GM23338 (cell line): ENCODE data around the gene MPPED2. TPM values are rescaled to one million over a fixed set of nuclear protein-coding genes. Genes with fewer than 3 reads are reported as not detected.

ENCODE experiments used
- ATAC-seq: fragments of 200-7000 bp; cut with Tn5 transposase; 3 replicates; pipeline ENCODE4 v1.9.1; 2020
- DNase-seq: peaks from one replicate; pipeline ENCODE4 v3.0.0-alpha.2; 2015; ENCODE audit warnings: low spot score
- H2AFZ ChIP-seq: fragments of 200-600 bp; sonication (generic); 2 replicates; pipeline ENCODE4 v1.8.0; 2016; ENCODE audit warnings: antibody characterized with exemption, mild to moderate bottlenecking, moderate library complexity
- H3F3A ChIP-seq: fragments of 200-600 bp; sonication (generic); replicated peaks from 2 replicates; pipeline ENCODE4 v1.8.0; 2017; ENCODE audit warnings: antibody characterized with exemption, mixed run types, low read depth
- H3K27ac ChIP-seq: fragments of 200-600 bp; sonication (generic); 2 replicates; pipeline ENCODE4 v1.6.1; 2016; ENCODE audit warnings: low read depth
- H3K27me3 ChIP-seq: fragments of 200-600 bp; sonication (generic); 2 replicates; pipeline ENCODE4 v1.8.0; 2016; ENCODE audit warnings: mild to moderate bottlenecking, mixed run types, moderate library complexity; ENCODE audit not compliant: insufficient read depth
- H3K36me3 ChIP-seq: fragments of 200-600 bp; sonication (generic); 2 replicates; pipeline ENCODE4 v1.8.0; 2016; ENCODE audit warnings: mild to moderate bottlenecking; ENCODE audit not compliant: insufficient read depth
- H3K4me1 ChIP-seq: fragments of 200-600 bp; sonication (generic); 2 replicates; pipeline ENCODE4 v1.8.0; 2016; ENCODE audit warnings: mild to moderate bottlenecking, moderate library complexity; ENCODE audit not compliant: insufficient read depth
- H3K4me2 ChIP-seq: fragments of 200-600 bp; sonication (generic); 2 replicates; pipeline ENCODE4 v1.7.1; 2017; ENCODE audit warnings: mixed run types
- H3K4me3 ChIP-seq: fragments of 200-600 bp; sonication (generic); 2 replicates; pipeline ENCODE4 v1.6.1; 2016; ENCODE audit warnings: mixed run types
- H3K79me2 ChIP-seq: fragments of 200-600 bp; sonication (generic); replicated peaks from 2 replicates; pipeline ENCODE4 v1.8.0; 2017; ENCODE audit warnings: mild to moderate bottlenecking; ENCODE audit not compliant: insufficient read depth
- H3K9me2 ChIP-seq: fragments of 200-600 bp; sonication (generic); 2 replicates; pipeline ENCODE4 v1.8.0; 2017; ENCODE audit not compliant: insufficient read depth
- H4K20me1 ChIP-seq: fragments of 200-600 bp; sonication (generic); replicated peaks from 2 replicates; pipeline ENCODE4 v1.8.0; 2017; ENCODE audit warnings: mild to moderate bottlenecking; ENCODE audit not compliant: insufficient read depth
- H3K27ac Mint-ChIP-seq: 2 replicates; pipeline ENCODE4 v1.8.0; 2020; ENCODE audit warnings: inconsistent platforms, mild to moderate bottlenecking, moderate library complexity, mixed read lengths
- H3K27me3 Mint-ChIP-seq: 3 replicates; pipeline ENCODE4 v1.8.0; 2022; ENCODE audit warnings: low read depth, mild to moderate bottlenecking, moderate library complexity, mixed read lengths, inconsistent platforms; ENCODE audit not compliant: insufficient read depth, poor library complexity
- H3K36me3 Mint-ChIP-seq: 3 replicates; pipeline ENCODE4 v1.8.0; 2021; ENCODE audit warnings: low read depth, mild to moderate bottlenecking, inconsistent platforms, moderate library complexity, mixed read lengths
- H3K4me1 Mint-ChIP-seq: 3 replicates; pipeline ENCODE4 v1.8.0; 2020; ENCODE audit warnings: mild to moderate bottlenecking, inconsistent platforms, mixed read lengths
- H3K4me3 Mint-ChIP-seq: 3 replicates; pipeline ENCODE4 v1.8.0; 2021; ENCODE audit warnings: moderate library complexity, mild to moderate bottlenecking, inconsistent platforms, mixed read lengths
- H3K9me3 Mint-ChIP-seq: 3 replicates; pipeline ENCODE4 v1.8.0; 2020; ENCODE audit warnings: moderate library complexity, mild to moderate bottlenecking, inconsistent platforms, mixed read lengths
- ETS1 ChIP-seq: IDR thresholded peaks from 2 replicates; pipeline ENCODE4 v1.6.1; 2016; ENCODE audit warnings: antibody characterized with exemption
- EZH2 ChIP-seq: fragments of 200-600 bp; sonication (generic); IDR thresholded peaks from one replicate; pipeline ENCODE4 v1.8.0; 2017; ENCODE audit warnings: antibody characterized with exemption, mild to moderate bottlenecking, low read depth; ENCODE audit not compliant: unreplicated experiment
- EZH2phosphoT487 ChIP-seq: fragments of 200-600 bp; sonication (generic); IDR thresholded peaks from one replicate; pipeline ENCODE4 v1.8.1; 2018; ENCODE audit warnings: antibody characterized with exemption; ENCODE audit not compliant: unreplicated experiment
- JUNB ChIP-seq: IDR thresholded peaks from one replicate; pipeline ENCODE4 v1.6.1; 2016; ENCODE audit warnings: antibody characterized with exemption; ENCODE audit not compliant: unreplicated experiment
- NANOG ChIP-seq: IDR thresholded peaks from 2 replicates; pipeline ENCODE4 v1.6.1; 2016; ENCODE audit warnings: antibody characterized with exemption, borderline replicate concordance
- REST ChIP-seq: IDR thresholded peaks from one replicate; pipeline ENCODE4 v1.6.1; 2018; ENCODE audit warnings: antibody characterized with exemption; ENCODE audit not compliant: unreplicated experiment
- STAT1 ChIP-seq: IDR thresholded peaks from one replicate; pipeline ENCODE4 v1.6.1; 2016; ENCODE audit warnings: antibody characterized with exemption; ENCODE audit not compliant: unreplicated experiment
- ZNF114 ChIP-seq: fragments of 250-450 bp; sonication (Bioruptor Pico); IDR thresholded peaks from 2 replicates; pipeline ENCODE4 v1.5.0; 2020; ENCODE audit warnings: mild to moderate bottlenecking, moderate library complexity
- ZNF331 ChIP-seq: fragments of 250-450 bp; sonication (Bioruptor Pico); IDR thresholded peaks from 2 replicates; pipeline ENCODE4 v1.5.0; 2020; ENCODE audit warnings: low read depth, mild to moderate bottlenecking, moderate library complexity
- polyA plus RNA-seq: library from polyadenylated mRNA; unstranded; fragments of >200 nt; fragmentation: Nextera tagmentation; extraction: Ambion mirVana; gene quantifications from 2 replicates; pipeline ENCODE4 v1.2.1, GENCODE V29; 2016
- total RNA-seq: library from RNA; depleted of rRNA; stranded (reverse); fragments of >200 nt; shearing (Covaris generic); gene quantifications from 2 replicates; pipeline ENCODE4 v1.2.3, GENCODE V29; 2014
- TF ChIP-seq, protein P1 (sequence below): fragments of 250-450 bp; sonication (Bioruptor Pico); IDR thresholded peaks from 2 replicates; pipeline ENCODE4 v1.5.0; 2020; ENCODE audit warnings: mild to moderate bottlenecking, moderate library complexity

MPPED2 gene
- total and polyA plus RNA-seq, 2 experiments from 2014 or later, result 4.4 to 6.8 TPM

GRCh38 chr11:30462421-30462820 lies 123.7 kb downstream of the MPPED2 start (continued):
- TF ChIP-seq REST (no peak), EZH2 (no peak), ZNF114 (CRISPR knock-in tag) (no peak), ZNF331 (no peak)

DNA sequence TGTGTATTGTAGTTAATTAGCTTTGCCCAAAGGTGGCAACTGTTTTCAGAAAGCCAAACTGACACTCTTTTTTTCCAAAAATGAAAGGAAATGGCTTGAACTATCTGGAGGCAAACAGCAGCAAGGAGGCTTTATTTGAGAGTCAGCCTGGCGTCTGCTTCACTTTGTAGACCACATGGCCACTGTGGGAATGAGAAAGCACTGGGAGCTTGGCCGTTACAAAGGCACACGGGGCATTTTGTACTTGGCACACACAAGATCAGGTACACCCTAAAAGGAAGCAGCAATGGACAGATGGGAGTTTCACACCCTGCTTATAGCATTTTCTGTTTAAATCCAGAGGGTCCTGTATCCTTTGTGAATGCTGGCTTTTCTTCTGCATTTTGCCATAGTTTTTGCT lies 126.3 kb downstream of the MPPED2 start:
- H3K9me2 ChIP-seq, result no peaks in the 10 kb centered on the region
- H3K4me1 Mint-ChIP-seq, result peaks cover 44% of the 10 kb centered on the region
- H3K4me3 ChIP-seq, result no peak overlapping the region
- H3K4me3 Mint-ChIP-seq, result no peak overlapping the region
- peaks cover 3% of the 10 kb centered on the region for H3K27me3 Mint-ChIP-seq
- DNase-seq, result no peak
- H3K4me2 ChIP-seq, result no peak overlapping the region
- peak overlapping the region; percentile 66; the same call in 1 of the 2 replicates for H3K27ac Mint-ChIP-seq
- H3K4me1 ChIP-seq, result peaks cover 51% of the 10 kb centered on the region
- H3K36me3 Mint-ChIP-seq, result no peaks in the 10 kb centered on the region
- no peak overlapping the region for H3K27ac ChIP-seq
- no peaks in the 10 kb centered on the region for H3K79me2 ChIP-seq
- no peaks in the 10 kb centered on the region for H3K36me3 ChIP-seq
- H2AFZ ChIP-seq, result no peak overlapping the region
- no peaks in the 10 kb centered on the region for H3K9me3 Mint-ChIP-seq
- no peak for ATAC-seq
- no peaks in the 10 kb centered on the region for H3K27me3 ChIP-seq
- peaks cover 3% of the 10 kb centered on the region; the same call in 1 of the 2 replicates for H3F3A ChIP-seq
- H4K20me1 ChIP-seq, result no peaks in the 10 kb centered on the region
- TF ChIP-seq EZH2phosphoT487, result no peak
- no peak for TF ChIP-seq ETS1
- TF ChIP-seq, protein P1, sequence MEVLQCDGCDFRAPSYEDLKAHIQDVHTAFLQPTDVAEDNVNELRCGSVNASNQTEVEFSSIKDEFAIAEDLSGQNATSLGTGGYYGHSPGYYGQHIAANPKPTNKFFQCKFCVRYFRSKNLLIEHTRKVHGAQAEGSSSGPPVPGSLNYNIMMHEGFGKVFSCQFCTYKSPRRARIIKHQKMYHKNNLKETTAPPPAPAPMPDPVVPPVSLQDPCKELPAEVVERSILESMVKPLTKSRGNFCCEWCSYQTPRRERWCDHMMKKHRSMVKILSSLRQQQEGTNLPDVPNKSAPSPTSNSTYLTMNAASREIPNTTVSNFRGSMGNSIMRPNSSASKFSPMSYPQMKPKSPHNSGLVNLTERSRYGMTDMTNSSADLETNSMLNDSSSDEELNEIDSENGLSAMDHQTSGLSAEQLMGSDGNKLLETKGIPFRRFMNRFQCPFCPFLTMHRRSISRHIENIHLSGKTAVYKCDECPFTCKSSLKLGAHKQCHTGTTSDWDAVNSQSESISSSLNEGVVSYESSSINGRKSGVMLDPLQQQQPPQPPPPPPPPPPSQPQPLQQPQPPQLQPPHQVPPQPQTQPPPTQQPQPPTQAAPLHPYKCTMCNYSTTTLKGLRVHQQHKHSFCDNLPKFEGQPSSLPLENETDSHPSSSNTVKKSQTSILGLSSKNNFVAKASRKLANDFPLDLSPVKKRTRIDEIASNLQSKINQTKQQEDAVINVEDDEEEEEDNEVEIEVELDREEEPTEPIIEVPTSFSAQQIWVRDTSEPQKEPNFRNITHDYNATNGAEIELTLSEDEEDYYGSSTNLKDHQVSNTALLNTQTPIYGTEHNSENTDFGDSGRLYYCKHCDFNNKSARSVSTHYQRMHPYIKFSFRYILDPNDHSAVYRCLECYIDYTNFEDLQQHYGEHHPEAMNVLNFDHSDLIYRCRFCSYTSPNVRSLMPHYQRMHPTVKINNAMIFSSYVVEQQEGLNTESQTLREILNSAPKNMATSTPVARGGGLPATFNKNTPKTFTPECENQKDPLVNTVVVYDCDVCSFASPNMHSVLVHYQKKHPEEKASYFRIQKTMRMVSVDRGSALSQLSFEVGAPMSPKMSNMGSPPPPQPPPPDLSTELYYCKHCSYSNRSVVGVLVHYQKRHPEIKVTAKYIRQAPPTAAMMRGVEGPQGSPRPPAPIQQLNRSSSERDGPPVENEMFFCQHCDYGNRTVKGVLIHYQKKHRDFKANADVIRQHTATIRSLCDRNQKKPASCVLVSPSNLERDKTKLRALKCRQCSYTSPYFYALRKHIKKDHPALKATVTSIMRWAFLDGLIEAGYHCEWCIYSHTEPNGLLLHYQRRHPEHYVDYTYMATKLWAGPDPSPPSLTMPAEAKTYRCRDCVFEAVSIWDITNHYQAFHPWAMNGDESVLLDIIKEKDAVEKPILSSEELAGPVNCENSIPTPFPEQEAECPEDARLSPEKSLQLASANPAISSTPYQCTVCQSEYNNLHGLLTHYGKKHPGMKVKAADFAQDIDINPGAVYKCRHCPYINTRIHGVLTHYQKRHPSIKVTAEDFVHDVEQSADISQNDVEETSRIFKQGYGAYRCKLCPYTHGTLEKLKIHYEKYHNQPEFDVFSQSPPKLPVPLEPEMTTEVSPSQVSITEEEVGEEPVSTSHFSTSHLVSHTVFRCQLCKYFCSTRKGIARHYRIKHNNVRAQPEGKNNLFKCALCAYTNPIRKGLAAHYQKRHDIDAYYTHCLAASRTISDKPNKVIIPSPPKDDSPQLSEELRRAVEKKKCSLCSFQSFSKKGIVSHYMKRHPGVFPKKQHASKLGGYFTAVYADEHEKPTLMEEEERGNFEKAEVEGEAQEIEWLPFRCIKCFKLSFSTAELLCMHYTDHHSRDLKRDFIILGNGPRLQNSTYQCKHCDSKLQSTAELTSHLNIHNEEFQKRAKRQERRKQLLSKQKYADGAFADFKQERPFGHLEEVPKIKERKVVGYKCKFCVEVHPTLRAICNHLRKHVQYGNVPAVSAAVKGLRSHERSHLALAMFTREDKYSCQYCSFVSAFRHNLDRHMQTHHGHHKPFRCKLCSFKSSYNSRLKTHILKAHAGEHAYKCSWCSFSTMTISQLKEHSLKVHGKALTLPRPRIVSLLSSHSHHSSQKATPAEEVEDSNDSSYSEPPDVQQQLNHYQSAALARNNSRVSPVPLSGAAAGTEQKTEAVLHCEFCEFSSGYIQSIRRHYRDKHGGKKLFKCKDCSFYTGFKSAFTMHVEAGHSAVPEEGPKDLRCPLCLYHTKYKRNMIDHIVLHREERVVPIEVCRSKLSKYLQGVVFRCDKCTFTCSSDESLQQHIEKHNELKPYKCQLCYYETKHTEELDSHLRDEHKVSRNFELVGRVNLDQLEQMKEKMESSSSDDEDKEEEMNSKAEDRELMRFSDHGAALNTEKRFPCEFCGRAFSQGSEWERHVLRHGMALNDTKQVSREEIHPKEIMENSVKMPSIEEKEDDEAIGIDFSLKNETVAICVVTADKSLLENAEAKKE, result no peak
- TF ChIP-seq NANOG, result no peak
- no peak for TF ChIP-seq ZNF331
- no peak for TF ChIP-seq STAT1
- no peak for TF ChIP-seq REST
- TF ChIP-seq JUNB, result no peak
